Panc1 (cell line): ENCODE measurements around the gene DOK6. TPM values are rescaled to one million over a fixed set of nuclear protein-coding genes. Genes with fewer than 3 reads are reported as not detected.

Experiments
- ATAC-seq: fragments of 200-7000 bp; cut with Tn5 transposase; 2 replicates; pipeline ENCODE4 v1.9.1; 2020; ENCODE audit warnings: mild to moderate bottlenecking, moderate library complexity
- BruUV-seq: library from RNA; stranded (reverse); fragments of 400-500 nt; replicated peaks from 2 replicates; lab custom pipeline; 2021; lab: Mats Ljungman, UMichigan
- CTCF ChIA-PET: fragments of 300-600 bp; sonication (Branson Sonifier 250); formaldehyde crosslinking; loops from one replicate; lab custom pipeline; 2022; ENCODE audit warnings: antibody characterized with exemption; lab: Charles Lee
- POLR2A ChIA-PET: fragments of 300-600 bp; sonication (Branson Sonifier 250); formaldehyde crosslinking; loops from one replicate; lab custom pipeline; 2022; ENCODE audit warnings: antibody characterized with exemption; lab: Charles Lee
- DNase-seq: peaks from one replicate; pipeline ENCODE4 v3.0.0-alpha.2; 2010; ENCODE audit warnings: low read depth, low spot score
- H3K27ac ChIP-seq: 2 replicates; pipeline ENCODE4 v1.5.1; 2011; ENCODE audit warnings: mild to moderate bottlenecking, low read length, inconsistent platforms
- H3K27me3 ChIP-seq: fragments of 200-500 bp; sonication (Bioruptor generic); 2 replicates; pipeline ENCODE4 v1.6.0; 2014; ENCODE audit warnings: low read length, inconsistent platforms; ENCODE audit not compliant: control insufficient read depth, insufficient read depth
- H3K36me3 ChIP-seq: fragments of 200-500 bp; sonication (Bioruptor generic); 2 replicates; pipeline ENCODE4 v1.5.1; 2014; ENCODE audit warnings: inconsistent platforms, mild to moderate bottlenecking, low read length, moderate library complexity; ENCODE audit not compliant: control insufficient read depth, insufficient read depth
- H3K4me1 ChIP-seq: 2 replicates; pipeline ENCODE4 v1.5.1; 2011; ENCODE audit warnings: inconsistent platforms, mild to moderate bottlenecking, low read length, moderate library complexity; ENCODE audit not compliant: control insufficient read depth, insufficient read depth
- H3K4me3 ChIP-seq, 2 experiments: 2 replicates each; pipeline ENCODE4 v1.5.1; 2011 to 2012; ENCODE audit warnings: low read depth in 2 of 2, low read length in 2 of 2, mild to moderate bottlenecking in 2 of 2, inconsistent platforms in 1 of 2, moderate library complexity in 1 of 2
- H3K9me3 ChIP-seq: fragments of 200-500 bp; sonication (Bioruptor generic); 2 replicates; pipeline ENCODE4 v1.5.1; 2014; ENCODE audit warnings: low read depth, mild to moderate bottlenecking, inconsistent platforms, low read length, moderate library complexity; ENCODE audit not compliant: control insufficient read depth, insufficient read depth
- POLR2AphosphoS5 ChIP-seq: IDR thresholded peaks from 2 replicates; pipeline ENCODE4 v1.6.1; 2012; ENCODE audit warnings: mild to moderate bottlenecking, low read depth, low read length, moderate library complexity
- SIN3A ChIP-seq: IDR thresholded peaks from 2 replicates; pipeline ENCODE4 v1.6.1; 2012; ENCODE audit warnings: low read depth, mild to moderate bottlenecking, low read length, moderate library complexity, borderline replicate concordance; ENCODE audit not compliant: insufficient read depth
- TCF7L2 ChIP-seq: IDR thresholded peaks from 2 replicates; pipeline ENCODE4 v1.6.1; 2011; ENCODE audit warnings: mild to moderate bottlenecking, low read depth, low read length, inconsistent platforms
- in situ Hi-C: cut with HindIII; loops from 2 replicates; pipeline ENCODE4 v1.10.0; 2016; ENCODE audit warnings: low sequenced_read_pairs, low pct_unique_long_range_greater_than_20kb
- intact Hi-C: fragments of 100-400 bp; cut with micrococcal nuclease; formaldehyde crosslinking; loops from one replicate; pipeline ENCODE4 v1.10.0; 2022; ENCODE audit not compliant: unreplicated experiment
- total RNA-seq: library from RNA; stranded (reverse); gene quantifications from one replicate; pipeline ENCODE4 v1.2.1, GENCODE V29; 2021; ENCODE audit not compliant: unreplicated experiment
- TF ChIP-seq, protein P1 (sequence below), 2 experiments: IDR thresholded peaks; 2 replicates each; pipeline ENCODE4 v1.6.1; 2011 to 2012; ENCODE audit warnings: low read depth in 2 of 2, control low read depth in 1 of 2, low read length in 1 of 2, mild to moderate bottlenecking in 1 of 2, moderate library complexity in 1 of 2; ENCODE audit not compliant: insufficient read depth in 1 of 2
- TF ChIP-seq, protein P2 (sequence below): fragments of 450-650 bp; IDR thresholded peaks from 2 replicates; pipeline ENCODE4 v1.5.1; 2017; ENCODE audit warnings: mild to moderate bottlenecking

DOK6 gene
- total RNA-seq, 1 experiment from 2014 or later, result not detected

DNA sequence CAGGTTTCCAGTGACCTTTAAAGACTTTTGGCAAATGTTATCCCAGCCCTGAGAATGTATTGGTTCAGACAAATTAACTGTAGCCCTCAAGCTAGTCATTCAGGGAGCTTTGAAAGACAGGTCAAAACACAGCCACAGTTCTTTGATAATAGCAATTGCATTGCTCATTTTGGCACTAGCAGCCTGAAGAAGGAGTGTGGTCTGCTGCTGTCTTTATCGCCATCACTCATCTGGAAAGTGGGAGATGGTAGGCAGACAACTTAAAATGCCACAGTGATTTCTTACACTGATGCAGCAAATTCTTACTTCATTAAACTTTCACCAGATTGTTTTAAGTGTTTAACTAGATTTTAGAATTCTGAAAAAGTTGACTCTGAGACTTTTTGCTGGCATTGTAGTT, 47.2 kb downstream of the DOK6 start:
- no peak overlapping the region for H3K27ac ChIP-seq
- ATAC-seq, result no peak
- POLR2A ChIA-PET, result no interaction called here
- H3K9me3 ChIP-seq, result no peaks in the 10 kb centered on the region
- CTCF ChIA-PET, result no interaction called here
- H3K36me3 ChIP-seq, result no peaks in the 10 kb centered on the region
- no peaks in the 10 kb centered on the region for H3K4me1 ChIP-seq
- TF ChIP-seq TCF7L2 (no peak), SIN3A (no peak), POLR2AphosphoS5 (no peak)
- TF ChIP-seq, protein P1, sequence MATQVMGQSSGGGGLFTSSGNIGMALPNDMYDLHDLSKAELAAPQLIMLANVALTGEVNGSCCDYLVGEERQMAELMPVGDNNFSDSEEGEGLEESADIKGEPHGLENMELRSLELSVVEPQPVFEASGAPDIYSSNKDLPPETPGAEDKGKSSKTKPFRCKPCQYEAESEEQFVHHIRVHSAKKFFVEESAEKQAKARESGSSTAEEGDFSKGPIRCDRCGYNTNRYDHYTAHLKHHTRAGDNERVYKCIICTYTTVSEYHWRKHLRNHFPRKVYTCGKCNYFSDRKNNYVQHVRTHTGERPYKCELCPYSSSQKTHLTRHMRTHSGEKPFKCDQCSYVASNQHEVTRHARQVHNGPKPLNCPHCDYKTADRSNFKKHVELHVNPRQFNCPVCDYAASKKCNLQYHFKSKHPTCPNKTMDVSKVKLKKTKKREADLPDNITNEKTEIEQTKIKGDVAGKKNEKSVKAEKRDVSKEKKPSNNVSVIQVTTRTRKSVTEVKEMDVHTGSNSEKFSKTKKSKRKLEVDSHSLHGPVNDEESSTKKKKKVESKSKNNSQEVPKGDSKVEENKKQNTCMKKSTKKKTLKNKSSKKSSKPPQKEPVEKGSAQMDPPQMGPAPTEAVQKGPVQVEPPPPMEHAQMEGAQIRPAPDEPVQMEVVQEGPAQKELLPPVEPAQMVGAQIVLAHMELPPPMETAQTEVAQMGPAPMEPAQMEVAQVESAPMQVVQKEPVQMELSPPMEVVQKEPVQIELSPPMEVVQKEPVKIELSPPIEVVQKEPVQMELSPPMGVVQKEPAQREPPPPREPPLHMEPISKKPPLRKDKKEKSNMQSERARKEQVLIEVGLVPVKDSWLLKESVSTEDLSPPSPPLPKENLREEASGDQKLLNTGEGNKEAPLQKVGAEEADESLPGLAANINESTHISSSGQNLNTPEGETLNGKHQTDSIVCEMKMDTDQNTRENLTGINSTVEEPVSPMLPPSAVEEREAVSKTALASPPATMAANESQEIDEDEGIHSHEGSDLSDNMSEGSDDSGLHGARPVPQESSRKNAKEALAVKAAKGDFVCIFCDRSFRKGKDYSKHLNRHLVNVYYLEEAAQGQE (IDR thresholded peaks at IDR 0.05; ENCODE audit: insufficient read depth in 1 of 2, low read depth in 2 of 2, low read length in 1 of 2), result no peak
- TF ChIP-seq, protein P2, sequence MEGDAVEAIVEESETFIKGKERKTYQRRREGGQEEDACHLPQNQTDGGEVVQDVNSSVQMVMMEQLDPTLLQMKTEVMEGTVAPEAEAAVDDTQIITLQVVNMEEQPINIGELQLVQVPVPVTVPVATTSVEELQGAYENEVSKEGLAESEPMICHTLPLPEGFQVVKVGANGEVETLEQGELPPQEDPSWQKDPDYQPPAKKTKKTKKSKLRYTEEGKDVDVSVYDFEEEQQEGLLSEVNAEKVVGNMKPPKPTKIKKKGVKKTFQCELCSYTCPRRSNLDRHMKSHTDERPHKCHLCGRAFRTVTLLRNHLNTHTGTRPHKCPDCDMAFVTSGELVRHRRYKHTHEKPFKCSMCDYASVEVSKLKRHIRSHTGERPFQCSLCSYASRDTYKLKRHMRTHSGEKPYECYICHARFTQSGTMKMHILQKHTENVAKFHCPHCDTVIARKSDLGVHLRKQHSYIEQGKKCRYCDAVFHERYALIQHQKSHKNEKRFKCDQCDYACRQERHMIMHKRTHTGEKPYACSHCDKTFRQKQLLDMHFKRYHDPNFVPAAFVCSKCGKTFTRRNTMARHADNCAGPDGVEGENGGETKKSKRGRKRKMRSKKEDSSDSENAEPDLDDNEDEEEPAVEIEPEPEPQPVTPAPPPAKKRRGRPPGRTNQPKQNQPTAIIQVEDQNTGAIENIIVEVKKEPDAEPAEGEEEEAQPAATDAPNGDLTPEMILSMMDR, result no peak
- no peaks in the 10 kb centered on the region for H3K27me3 ChIP-seq
- DNase-seq, result no peak
- H3K4me3 ChIP-seq, result no peak overlapping the region
- intact Hi-C loops, result no loop called here
- BruUV-seq, result no TSS peak
- in situ Hi-C loops, result no loop called here

DNA sequence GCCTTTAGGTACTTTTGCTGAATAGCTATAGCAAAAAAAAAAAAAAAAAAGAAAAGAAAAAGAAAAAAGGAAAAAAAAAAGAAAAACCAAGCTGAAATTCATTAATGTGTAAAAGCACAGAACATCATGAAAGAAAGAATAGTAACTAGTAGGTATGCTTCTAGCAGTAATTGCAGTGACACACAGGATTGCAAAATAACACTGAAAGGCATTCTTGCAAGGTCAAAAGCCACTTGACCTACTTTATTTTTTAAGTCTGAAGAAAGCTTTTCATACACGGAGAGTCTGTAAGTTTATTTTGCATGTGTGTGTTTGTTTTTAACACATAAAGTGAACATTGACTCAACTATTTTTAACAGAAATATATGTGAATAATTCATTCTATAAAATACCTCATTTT, 54.4 kb downstream of the DOK6 start:
- BruUV-seq, result no TSS peak

More for the DNA sequence above, 54.4 kb downstream of the DOK6 start:
- Histone ChIP-seq H3K27me3 (no peaks in the 10 kb centered on the region), H3K9me3 (no peaks in the 10 kb centered on the region), H3K27ac (no peak overlapping the region), H3K4me3 (no peak overlapping the region), H3K36me3 (no peaks in the 10 kb centered on the region), H3K4me1 (no peaks in the 10 kb centered on the region)
- POLR2A ChIA-PET, result no interaction called here
- intact Hi-C loops, result no loop called here
- DNase-seq (no peak), ATAC-seq (no peak)
- TF ChIP-seq, protein P2, result no peak
- TF ChIP-seq, protein P1 (IDR thresholded peaks at IDR 0.05; ENCODE audit: insufficient read depth in 1 of 2, low read depth in 2 of 2, low read length in 1 of 2), result no peak
- TF ChIP-seq SIN3A, result no peak
- TF ChIP-seq TCF7L2, result no peak
- TF ChIP-seq POLR2AphosphoS5, result no peak
- CTCF ChIA-PET, result no interaction called here
- in situ Hi-C loops, result no loop called here
